HG03025 (cell line): Measurements from ENCODE around the gene MRPL23.

Experiments
- ATAC-seq: cut with Tn5 transposase; IDR thresholded peaks from one replicate; pipeline ENCODE4 v1.9.1; 2021; ENCODE audit warnings: mild to moderate bottlenecking, moderate library complexity; ENCODE audit not compliant: unreplicated experiment, low FRiP score

The MRPL23 gene

DNA sequence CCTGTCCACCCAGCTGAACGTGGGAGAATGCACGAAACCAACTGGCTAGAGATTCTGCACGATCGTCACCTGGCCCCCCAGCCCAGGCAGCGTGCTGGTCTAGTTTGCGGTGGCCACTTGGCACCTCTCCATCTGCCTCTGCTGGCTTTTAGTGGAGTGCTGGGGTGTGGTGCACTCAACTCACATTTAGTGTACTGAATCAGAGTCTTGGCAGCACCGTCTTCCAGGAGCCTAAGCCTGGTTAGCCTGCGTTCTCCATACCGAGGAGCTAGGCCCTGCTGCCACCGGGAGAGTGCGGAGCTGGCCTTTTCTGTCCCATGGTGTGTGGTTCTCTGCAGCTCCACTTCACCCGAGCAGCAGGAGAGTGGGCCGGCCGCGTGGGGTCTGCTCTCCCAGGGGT, 2.8 kb downstream of the MRPL23 start:
- ATAC-seq: no peak

DNA sequence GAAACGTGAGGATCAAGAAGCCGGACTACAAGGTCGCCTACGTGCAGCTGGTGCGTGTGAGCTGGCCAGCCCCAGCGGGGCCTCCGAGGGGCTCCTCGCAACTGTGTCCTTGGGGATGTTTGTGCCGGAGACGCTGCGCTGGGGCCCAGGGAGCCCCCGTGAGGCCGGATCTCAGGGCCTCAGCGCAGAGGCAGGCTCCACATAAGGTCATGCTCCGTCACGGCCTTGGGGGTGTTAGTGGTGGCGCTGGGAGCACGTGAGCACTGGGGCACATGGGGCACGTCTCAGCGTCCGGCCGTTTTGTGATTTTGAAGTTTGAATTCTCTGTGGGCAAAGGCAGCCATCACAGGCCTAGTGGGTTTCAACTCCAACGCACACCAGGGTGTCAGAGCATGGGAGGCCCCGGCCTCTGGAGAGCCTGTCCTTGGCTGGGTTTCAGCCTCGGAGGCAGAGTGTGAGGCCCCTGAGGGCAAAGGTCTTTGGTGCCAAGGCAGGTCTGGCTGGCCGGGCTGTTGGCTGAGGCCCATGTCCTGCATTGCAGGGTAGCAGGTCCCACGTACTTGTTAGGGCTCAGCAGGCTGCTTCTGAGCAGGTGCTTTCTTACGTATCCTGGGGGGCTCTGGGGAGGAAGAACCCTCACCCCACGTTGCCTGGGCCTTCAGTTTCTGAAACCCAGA, 5.8 kb downstream of the MRPL23 start:
- no peak for ATAC-seq

DNA sequence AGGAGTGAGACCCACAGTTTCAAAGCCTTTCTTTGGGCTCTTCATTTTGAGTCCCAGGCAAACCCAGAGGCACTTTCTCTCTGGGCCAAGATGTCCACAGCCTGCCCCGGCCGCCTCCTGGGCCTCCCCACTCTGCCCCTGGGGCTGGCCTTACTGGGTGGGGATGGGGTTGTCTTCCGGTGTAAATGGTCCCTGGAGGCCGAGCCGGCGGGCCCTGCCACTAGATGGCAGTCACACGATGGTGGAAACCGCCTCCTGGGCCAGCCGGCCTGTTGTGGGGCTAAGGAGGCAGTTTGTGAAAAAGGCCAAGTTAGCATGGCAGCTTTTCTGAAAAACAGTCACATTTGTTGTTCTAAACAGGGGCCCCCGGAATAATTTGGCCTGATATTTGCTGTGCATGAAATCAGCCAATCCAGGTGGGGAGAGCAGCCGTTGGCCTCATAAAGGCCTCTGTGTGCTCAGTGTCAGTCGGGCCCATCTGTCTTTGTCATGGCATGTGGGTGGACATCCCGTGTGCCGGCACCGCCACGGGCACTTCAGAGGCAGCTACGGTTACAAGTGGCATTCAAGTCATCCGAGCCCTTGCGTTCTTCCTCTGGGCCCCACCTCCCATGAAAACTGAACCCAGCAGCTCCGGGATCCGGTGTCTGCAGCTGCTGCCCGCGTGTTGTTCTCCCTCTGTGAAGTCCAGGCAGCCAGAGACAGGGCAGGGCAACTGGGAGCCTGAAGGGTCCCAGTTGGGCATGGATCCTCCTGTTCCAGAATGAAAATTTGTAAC, 6.5 kb downstream of the MRPL23 start:
- ATAC-seq: no peak

DNA sequence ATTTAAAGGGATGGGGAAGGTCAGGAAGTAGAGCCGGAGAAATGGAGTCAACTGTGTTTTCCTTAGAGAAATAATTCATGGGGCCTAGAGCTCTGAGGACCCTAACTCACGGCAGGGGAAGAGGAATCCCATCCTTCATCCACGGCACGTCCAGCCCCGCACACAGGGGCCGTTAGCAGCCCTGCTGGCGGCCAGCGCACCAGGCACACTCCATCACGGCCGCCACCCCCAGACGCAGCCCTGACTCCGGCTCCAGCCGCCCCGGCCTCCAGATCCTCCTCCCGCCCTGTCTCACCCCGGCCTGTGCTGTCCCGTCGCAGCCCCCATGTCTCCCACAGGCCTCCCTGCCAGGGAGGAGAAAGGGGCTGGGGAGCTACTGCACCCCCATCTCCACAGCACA, 11.2 kb downstream of the MRPL23 start:
- ATAC-seq: no peak

DNA sequence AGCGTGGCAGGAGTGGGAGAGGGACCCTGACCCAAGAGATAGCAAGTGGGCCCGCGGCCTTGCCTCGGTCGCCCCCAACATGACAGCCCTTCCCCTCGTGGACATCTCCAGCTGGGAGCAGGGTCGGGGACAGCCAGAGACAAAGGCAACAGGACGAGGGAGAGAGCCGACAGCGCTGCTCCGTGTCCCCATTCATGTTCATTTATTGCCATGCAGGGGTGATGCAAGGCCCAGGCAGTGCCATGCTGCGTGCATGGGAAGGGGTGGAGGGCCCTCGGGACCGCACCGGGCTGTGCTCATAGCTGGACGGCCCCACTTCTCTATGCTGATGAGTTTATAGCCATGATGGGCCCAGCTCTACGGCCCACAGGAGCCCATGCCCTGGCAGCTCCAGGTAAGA, 12.7 kb downstream of the MRPL23 start:
- ATAC-seq: no peak

DNA sequence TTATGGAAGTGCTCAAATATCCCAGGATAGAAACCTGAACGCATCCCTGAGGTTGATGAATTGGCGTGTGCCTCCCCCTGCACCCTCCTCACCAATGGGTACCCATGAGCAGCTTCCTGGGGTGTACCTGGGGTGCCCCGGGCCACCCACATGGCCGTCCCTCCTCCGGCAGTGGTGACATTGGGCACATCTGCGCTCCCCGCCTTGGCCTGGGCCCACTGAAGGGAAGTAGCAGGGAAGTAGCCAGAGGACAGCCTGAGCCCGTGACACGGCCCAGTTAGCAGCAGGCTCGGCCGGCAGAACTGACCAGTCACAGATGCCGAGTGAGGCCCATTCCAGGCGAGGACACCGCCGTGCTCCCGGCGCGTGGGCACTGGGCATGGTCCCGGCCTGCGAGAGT, 16.7 kb downstream of the MRPL23 start:
- no peak for ATAC-seq

DNA sequence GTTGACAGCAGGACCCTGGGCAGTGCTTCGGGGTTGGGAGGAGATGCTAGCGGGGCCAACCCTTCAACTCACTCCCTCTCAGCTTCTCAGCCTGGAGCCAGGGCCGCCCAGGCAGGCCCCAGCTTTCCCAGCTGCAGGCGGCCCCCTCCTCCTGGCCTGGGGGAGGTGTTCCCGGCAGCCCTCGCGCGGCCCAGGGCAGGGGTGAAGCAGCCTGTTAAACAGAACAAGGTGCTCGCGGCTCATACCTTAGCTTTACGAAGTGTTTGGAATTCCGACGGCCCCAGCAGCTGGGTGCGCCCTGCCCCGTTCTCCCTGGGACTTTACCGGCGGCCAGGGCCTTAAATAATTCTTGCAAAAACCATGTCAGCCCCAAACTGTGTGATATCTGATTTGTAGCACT, 17.2 kb downstream of the MRPL23 start:
- ATAC-seq: no peak

DNA sequence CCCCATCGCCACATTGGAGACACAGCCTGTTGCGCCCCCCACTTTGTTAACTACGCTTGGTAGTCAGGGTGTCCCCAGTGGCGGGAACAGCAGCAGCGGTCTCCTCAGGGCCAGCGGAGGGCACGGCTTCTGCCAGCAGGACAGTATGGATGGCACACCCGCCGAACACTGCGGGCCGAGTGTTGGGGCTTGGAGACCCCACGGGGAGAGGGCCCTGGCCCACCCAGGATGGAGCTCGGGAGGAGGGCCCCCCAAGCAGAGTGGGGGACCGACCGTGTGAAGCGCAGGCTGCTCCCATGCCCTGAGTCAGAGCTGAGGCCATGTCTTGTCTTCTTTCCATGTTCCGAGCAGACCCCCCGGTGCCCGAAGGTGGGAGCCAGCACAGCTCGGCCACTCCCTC, 17.8 kb downstream of the MRPL23 start:
- ATAC-seq: no peak

DNA sequence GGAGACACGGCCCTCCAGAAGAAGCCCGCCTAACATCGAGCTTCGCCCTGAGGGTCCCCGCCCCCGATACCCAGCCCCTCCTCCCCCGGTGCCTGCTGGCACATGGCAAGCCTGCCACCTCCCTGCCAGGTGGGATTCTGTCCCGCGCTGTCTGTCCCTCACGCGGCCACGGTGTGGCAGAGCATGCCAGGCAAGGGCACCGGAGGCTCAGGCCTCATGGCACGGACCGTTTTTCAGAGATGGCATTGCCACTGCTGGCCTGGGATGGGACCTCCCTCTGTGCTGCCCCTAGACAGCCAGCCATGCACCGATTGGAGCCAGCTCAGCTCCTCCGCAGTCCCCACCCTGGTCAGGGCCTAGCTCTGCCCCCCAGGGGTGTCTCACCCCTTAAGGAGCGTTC, 19.4 kb downstream of the MRPL23 start:
- no peak for ATAC-seq

DNA sequence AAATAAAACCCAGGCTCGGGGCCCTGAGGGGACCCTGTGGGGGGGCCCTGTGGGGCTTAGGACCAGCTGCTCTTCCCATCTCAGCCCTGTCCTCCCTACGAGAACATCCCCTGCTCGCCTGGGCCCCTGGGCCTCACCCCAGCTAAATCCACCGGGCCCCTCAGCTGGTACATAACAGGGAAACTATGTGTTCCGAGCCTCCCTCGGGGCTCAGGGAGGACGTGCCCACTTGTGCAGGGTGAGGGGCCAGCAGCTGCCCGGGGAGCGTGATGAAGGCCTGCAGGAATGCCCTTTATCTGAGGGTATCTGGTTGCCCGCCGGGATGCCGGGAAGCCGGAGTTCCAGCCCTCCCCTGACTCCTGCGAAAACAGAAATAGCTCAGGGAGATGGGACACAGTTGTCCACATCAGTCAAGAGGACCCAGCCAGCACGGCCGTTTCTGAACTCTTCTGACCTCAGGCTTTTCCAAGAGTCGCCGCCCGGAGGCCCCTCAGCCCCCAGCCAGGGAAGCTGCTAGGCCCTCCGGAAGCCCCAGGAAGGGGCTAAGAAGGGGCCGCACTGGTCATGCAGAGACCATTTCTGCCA, 20.6 kb downstream of the MRPL23 start:
- ATAC-seq: no peak

DNA sequence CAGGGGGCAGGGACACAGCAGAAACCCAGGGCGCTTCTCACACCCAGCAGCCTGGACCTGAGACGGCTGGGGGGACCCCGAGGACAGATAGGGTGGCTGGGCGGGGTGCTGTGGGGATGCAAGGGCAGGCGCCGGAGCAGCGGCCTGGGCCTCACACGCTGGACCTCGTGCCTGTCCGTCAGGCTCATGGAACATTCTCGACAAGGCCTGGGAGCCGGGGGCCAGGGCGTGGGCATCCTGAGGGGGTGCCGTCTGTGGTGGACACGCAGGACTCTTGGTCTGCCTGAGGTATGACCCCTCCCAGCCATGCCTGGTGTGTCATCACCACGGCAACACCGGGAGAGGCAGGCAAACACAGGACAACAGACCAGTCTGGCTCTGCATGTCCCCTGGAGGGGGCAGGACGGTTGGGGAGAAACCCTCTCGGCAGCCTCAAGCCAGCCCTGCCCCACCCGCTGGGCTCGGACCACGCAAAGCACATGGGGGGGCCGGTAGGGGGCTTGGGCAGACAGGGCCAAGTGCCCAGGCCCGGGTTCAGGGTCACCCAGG, 21.4 kb downstream of the MRPL23 start:
- ATAC-seq: no peak

DNA sequence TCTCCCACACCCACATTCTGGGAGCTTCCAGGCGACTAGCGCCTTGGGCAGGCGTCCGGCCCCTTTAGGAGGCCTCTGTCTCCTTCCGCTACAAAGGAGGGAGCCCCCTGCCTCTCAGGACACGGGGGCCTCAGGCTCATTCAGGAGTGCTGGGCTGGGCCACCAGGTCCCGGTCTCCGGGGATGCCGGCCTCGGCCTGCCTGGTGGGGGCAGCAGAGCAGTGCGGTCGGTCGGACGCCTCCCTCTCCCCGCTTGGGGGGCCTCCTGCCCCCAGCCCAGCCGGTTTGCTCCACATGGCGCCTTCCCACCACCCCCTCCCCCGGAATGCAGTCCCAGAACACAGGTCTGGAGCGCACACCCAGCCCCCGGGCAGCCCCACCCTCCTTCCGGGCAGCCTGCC, 21.9 kb downstream of the MRPL23 start:
- no peak for ATAC-seq

DNA sequence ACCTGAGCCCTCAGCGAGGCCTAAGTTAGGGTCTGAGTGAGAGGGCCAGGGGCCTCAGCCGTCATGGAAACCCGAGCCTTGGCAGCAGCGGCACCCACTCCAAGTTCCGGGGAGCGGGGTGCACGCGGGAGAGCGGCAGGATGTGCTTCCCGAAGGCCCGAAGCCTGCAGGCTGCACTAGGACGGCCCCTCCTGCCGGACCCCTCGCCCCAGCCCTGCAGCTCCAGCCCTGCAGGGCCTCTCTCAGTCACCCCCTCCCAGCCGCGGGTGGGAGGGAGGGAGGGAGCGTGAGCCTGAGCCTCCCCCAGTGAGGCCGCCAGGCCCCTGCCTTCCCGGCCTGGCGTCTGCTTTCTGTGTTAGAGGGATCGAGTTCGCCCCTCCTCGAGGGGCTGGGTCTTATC, 22.6 kb downstream of the MRPL23 start:
- ATAC-seq: no peak

DNA sequence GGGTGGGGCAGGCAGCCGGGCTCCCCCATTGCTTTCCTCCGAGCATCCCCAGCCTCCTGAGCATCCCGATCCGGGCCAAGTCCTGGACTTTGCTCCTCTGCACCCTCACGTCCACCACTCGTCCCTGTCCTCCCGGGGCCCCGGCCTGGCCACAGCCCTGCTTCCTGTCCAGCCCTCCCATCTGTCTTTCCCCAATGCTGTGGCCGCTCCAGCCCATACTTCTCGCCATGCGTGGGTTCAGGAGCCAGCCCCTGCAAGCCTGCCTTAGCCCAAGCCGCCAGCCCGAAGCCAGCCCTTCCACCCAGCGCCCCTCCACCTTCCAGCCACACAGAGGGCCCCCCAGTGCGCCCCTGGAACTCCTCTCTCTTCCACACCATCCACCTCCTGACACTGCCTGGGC, 23.8 kb downstream of the MRPL23 start:
- ATAC-seq: no peak

DNA sequence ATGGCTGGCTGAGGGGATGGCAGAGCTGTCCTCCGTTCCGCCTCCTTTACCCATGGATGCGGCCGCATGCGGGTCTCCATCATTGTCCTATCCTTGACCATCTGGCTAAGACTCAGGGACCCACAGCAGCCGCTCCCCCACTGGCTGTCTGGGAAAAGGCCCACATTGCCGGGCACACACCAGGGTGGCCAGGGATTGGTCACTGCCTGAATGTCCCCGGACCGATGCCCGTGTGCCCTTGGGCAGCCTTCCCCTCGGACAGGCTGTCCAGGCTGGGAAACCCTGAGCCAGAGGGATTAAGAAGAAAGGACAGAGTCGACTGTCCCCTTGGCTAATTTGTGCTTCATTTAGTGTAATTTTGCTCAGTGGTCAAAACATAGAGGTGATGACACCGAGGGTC, 28.1 kb downstream of the MRPL23 start:
- no peak for ATAC-seq

DNA sequence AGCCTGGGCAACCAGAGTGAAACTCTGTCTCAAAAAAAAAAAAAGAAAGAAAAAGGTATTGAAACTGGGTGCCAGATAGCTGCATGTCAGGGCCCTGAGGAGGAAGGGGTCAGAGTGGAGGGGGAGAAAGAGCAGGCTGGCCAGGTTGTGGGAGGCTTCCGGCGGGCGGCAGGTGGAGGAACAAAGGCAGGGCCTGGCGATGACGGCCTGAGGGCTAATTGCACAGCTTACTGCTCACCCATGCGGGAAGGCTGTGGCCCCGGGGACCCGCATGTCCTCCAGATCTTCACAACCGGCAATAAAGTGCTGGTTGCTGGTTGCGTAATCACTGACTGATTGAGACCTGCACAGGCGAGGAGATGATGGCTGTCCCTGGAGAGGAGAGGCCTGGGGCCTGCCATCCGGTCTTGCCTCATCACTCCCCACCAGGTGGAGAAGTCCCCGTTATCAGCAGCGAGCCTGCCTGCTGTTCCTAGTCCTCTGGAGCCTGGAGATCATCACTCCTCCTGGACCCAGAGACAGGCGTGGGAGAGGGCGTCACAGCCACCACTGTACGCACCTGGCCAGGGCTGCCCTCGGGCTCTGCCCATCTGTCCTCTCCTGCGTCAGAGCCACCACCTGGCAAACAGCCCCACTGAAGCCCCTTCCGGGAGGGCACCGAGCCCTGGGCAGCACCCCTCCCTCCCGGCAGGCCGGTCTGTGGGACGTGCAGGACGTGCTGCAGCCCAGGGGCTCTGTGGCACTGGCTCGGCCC, 31.8 kb downstream of the MRPL23 start:
- ATAC-seq: no peak

DNA sequence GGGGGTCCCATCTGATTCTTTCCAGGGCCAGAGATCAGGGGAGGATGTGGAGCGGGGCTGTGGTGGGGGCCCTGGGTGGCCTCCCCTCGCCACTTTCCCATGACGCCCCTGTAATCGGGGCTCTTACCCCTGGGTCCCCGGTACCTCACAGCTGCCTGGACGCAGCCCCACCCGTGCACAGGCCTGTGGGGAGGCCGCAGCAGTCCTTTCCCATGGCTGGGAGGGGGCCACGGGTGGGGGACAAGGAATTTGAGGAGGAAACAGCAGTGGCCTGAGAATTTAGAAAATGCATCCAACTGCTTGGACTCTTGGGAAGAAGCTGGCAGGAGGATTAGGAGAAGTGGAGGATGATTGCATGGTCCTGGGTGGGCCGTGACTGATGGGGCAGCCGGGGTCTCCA, 32.5 kb downstream of the MRPL23 start:
- no peak for ATAC-seq

DNA sequence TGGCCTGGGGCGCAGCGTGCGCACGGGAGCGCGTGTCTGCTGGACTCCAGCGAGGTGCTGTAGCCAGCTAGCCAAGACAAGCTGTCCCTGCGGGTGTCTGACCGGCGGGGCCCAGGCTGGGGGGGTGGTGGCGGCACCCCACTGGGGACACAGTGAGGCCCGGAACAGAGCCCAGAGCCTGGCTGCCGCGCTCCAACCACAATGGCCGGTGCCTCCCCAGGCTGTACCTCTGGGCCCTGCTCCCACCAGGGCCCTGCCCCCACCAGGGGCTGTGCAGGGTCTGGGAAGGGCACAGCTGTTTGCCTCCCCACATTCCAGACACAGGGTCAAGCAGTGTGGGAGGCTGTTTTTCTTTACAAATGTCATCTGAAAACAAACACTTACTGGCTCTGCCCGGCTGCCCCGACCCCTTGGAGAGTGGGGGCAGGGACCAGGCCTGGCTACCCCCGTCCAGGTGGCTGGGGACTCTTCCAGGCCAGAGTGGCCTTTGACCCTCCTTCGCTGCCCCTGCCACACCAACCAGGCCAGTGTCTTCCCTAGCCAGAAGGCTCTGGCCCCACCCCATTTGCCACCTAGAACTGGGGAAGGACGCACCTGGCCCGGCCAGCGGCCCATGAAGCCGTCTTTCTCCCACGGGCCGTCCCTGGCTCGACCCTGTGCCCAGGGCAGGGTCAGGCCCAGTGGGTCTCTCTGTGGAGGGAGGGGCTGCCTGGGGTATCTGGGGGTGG, 35.9 kb downstream of the MRPL23 start:
- no peak for ATAC-seq

DNA sequence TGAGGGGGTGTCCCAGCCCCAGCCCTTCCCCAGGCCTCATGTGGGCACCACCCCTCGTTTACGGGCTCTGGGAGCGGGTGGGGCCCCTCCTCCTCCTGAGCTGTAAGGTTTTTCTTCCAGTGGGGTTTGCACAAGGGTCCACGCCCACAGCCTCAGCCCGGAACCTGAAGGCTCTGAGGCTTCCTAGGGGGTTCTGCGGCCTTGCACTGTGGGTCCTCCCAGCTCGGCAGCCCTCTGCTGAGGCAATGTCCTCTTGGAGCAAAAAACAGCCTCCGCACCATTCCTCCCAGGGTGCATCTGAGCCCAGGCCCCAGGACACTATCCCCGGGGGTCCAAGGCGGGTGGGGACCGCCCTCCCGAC, 36.4 kb downstream of the MRPL23 start:
- no peak for ATAC-seq

DNA sequence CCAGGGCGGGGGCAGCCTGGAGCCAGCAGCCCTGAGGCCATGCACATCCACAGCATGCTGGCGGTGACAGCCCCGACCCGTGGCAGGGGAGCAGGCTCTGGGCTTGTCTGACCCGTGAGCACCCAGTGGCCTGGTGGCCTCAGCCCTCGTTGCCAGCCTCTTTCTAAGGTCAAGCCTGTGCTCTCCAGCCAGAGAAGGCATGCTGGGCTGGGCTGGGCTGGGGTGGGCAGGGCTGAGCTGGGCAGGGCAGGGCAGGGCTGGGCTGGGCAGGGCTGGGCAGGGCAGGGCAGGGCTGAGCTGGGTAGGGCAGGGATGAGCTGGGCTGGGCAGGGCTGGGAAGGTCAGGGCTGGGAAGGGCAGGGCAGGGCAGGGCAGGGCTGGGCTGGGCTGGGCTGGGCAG, 39.9 kb downstream of the MRPL23 start:
- no peak for ATAC-seq
